K562 (cell line): ENCODE data around the gene PRAC2.

ENCODE experiments used
- CTCF ChIP-seq, 3 experiments: IDR thresholded peaks in 2 of 3; conservative IDR thresholded peaks in 1 of 3; 2 replicates each; pipeline ENCODE4 v1.5.1; 2011 to 2012; ENCODE audit warnings: low read length in 3 of 3, mild to moderate bottlenecking in 3 of 3, control low read depth in 2 of 3, improper control_type of control experiment in 1 of 3, inconsistent platforms in 1 of 3, low read depth in 1 of 3, mixed read lengths in 1 of 3, moderate library complexity in 1 of 3; ENCODE audit not compliant: insufficient read depth in 2 of 3
- NRF1 ChIP-seq, 2 experiments: fragments of 450-650 bp; IDR thresholded peaks in 1 of 2; conservative IDR thresholded peaks in 1 of 2; 2 replicates each; pipeline ENCODE4 v1.6.1; 2014; ENCODE audit warnings: mild to moderate bottlenecking in 2 of 2
- POLR2AphosphoS5 ChIP-seq: IDR thresholded peaks from 2 replicates; pipeline ENCODE4 v1.6.1; 2011; ENCODE audit warnings: mild to moderate bottlenecking, low read depth, low read length, moderate library complexity; ENCODE audit not compliant: control insufficient read depth, insufficient read depth
- TBP ChIP-seq: optimal IDR thresholded peaks from 2 replicates; pipeline ENCODE3; 2011; ENCODE audit warnings: low read depth, low read length, improper control_type of control experiment
- ZFPM2 ChIP-seq: fragments of 250-450 bp; sonication (Bioruptor Pico); IDR thresholded peaks from 2 replicates; pipeline ENCODE4 v1.5.1; 2022; ENCODE audit warnings: mild to moderate bottlenecking
- ZNF696 ChIP-seq: fragments of 250-450 bp; sonication (Bioruptor Pico); conservative IDR thresholded peaks from 2 replicates; pipeline ENCODE4 v1.4.0; 2020; ENCODE audit warnings: mild to moderate bottlenecking, moderate library complexity

- TF ChIP-seq POLR2AphosphoS5 (no peak), NRF1 (conservative IDR thresholded peaks at IDR 0.05 in 1 of 2, IDR thresholded peaks at IDR 0.05 in 1 of 2) (no peak), ZNF696 (no peak), TBP (no peak), CTCF (IDR thresholded peaks at IDR 0.05 in 2 of 3, conservative IDR thresholded peaks at IDR 0.05 in 1 of 3; ENCODE audit: insufficient read depth in 2 of 3, low read depth in 1 of 3, low read length in 3 of 3) (no peak), ZFPM2 (CRISPR knock-in tag) (no peak)
These were observed 10.8 kb downstream of the PRAC2 start for GRCh38 chr17:48733632-48734328.
